CD4-positive, alpha-beta T cell treated with Interleukin-4 for 4 hours (primary cell): ENCODE measurements around the gene TUBB6.

Experiments
- DNase-seq: peaks from one replicate; pipeline ENCODE4 v3.0.0-alpha.2; 2020

TUBB6 gene

DNA sequence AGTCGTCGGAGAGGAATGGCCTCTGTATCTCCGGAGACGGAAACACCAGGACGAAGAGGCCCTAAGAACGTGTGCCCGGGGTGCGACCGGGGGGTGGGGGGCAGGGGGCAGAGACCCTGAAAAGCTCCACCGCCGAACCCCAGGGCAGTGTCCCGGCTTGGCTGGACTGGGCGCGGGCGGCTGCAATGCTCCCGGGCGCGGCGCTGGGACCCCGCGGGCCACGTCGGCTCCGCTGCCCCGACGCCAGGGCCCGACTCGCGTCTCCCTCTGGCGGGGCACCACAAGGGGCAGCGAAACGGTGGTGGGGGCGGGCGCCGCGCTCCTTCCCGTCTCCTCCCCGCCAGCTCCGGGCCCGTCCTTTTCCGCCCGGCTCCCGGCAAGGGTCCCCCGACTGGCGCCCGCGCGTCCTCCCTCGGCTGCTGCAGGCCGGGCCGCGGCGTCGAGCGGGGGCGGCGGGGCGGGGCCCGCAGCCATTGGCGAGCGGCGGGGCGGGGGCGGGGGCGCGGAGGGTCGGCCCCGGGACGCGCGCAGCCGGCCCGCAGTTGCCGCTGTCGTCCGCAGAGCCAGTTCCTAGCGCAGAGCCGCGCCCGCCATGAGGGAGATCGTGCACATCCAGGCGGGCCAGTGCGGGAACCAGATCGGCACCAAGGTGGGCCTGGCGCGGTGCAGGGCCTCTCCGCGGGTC, at the start of gene TUBB6:
Gene TUBB6 (plus strand): TSS at position 541 of the 685 bp plus-strand sequence. CDS start 52 bp downstream, at position 593.
- DNase-seq: no peak

DNA sequence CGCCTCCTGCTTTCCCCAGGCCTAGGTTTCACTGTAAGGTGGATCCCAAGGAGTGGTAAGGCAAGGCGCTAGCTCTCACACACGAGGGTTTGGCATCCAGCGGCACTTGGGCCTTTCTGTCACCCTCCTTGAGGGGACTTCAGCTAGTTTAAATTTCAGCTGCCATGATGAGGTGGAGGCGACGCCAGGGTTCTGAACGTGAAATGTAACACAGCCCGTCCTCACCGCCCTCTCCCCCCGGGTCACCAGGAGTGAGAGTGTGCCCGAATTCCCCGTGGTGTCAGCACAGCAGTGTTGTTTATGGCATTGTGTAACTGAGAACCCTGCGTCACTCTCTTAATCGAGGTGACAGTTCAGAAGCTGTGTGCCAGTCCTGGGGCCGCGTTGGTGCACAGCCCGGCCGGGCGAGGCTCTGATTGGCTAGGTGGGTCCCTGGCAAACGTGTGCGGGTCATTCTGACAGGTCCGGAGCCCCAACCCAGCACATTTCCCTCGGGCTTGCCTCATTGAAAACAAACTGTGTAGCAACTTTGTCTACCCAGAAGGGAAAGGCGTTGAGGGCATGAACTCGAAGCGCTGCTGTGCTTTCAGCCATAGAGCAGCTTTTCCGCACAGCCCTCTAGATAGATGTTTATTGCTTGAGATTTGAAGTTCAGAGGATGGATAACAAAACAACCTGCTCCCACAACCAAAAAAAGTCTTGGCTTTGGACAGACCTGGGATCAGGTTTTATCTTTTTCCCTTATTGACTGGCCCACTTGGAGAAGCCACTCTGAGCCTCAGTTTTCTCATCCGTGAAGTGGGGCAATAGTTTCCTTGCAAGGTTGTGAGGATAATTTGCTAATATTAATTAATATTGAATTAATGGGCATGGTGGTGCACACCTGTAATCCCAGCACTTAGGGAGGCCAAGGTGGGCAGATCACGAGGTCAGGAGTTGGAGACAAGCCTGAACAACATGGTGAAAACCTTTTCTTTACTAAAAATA, 49.0 kb upstream of the TUBB6 start:
- no peak for DNase-seq

DNA sequence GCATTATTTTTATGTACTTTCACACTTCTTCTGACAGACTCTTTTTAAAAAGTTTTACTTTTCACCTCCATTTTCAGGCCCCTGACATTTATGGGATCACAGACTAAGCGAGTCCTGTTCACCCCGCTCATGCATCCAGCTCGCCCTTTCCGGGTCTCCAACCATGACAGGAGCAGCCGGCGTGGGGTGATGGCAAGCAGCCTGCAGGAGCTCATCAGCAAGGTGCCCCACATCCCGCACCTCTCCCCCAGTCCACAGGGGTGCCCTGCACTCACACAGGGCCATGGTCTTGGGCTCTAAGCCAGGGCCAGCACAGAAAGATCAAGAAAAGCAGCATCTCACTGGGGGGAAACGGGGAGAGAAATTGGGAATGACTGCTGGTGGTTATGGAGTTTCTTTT, 45.3 kb upstream of the TUBB6 start:
- no peak for DNase-seq

DNA sequence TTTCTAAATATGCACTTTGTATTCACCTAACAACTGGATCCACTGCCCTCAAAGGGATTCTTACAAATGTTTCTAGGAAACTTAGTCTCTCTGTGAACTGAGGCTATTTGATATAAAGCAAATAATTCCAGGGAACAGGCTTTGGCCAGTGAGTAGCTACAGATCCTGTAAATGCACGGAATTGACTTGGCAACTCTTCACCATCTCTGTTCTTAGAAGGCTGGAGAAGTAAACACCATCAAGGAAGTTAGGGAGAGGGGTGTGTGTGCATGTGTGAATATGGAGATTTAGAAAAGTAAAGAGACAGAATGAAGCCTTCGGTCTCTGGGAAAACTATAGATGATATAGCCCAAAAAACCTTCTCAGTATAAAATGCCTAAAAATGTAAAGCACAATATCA, 43.2 kb upstream of the TUBB6 start:
- no peak for DNase-seq

DNA sequence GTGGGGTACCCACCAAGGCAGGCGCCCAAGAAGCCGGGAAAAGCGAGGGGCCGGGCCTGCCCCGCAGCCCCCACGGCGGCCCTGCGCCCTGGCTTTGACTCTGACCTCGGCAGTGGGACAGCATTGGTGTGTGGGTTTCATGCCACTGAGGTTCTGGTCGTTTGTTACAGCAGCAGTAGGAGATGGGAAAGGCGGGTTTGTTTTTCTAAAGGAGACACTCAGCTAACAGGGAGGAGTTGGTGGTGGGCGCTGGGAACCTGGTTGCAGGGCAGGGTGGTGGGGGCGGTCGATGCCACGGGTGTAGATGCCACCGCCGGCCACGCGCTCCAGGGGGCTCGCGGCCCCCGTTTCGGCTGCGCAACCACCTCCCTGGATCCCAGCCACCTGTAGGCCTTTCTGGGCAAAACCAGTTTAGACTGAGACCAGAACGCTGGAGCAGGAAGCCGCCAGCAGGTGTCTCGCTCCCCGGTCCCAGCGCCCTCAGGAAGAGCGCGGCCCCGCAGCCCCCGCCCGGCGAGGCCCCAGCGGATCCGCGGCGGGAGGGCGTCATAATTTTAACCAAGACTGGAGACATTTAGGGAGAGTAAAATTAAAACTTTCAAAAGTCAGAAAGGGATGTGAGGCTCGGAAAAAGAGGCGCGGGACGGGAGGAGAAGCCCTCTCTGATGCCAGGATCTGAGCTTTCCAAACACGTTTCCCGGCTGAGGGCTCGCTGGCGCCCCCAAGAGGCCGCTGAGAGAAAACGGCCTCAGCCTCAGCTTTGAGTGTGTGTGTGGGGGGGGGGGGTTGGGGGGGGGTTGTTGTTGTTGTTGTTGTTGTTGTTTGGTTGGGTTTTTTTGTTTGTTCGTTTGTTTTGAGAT, 36.4 kb upstream of the TUBB6 start:
- peak; percentile 15 for DNase-seq

DNA sequence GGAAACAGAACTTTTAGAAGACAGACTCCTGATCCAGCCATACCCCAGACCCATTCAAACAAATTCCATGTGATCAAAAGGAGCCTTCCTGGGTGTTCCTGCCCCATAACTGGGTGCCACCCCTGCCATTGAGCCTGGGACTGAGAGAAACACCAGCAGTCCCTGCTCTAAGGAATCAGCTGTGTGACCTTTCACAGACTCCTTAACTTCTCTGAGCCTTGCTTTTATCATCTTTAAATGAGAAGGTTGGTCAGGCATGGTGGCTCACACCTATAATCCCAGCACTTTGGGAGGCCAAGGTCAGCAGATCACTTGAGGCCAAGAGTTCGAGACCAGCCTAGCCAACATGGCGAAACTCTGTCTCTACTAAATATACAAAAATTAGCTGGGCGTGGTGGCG, 33.2 kb upstream of the TUBB6 start:
- no peak for DNase-seq

DNA sequence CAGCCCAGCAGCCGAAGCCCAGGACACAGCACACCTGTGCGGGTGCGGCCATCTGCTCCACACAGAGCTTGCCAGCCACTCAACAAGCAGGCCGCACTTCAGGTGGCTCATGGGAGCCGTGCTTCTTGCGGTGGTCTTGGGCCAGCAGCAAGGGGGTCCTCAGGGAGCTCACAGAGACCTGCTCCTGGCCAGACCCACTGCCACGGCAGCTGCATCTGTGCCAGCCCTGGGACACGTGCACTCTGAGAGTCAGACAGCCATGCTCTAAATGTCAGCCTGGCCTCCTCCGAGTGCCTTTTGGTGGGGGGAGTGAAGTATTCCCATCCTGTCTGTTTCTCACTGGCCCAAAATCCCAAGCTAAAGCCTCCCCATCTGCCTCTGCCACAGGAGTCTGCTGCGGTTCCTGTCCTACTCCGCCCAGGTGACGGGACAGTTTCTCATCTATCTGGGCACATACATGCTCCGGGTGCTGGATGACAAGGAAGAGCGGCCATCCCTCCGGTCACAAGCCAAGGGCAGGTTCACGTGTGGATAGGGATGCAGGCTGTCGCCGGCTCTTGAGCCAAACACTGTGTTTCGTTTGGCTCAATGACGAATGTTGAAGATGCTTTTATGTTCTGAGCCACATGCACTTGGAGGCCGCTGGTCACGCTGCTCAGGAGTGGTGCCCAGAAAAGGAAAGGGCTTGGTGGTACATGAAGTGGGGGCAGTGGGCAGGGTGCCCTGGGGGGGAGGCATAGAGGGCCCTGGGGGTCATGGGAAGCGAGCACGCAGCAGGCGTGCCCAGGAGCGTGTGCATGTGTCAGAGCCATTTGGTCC, 31.1 kb upstream of the TUBB6 start:
- no peak for DNase-seq

DNA sequence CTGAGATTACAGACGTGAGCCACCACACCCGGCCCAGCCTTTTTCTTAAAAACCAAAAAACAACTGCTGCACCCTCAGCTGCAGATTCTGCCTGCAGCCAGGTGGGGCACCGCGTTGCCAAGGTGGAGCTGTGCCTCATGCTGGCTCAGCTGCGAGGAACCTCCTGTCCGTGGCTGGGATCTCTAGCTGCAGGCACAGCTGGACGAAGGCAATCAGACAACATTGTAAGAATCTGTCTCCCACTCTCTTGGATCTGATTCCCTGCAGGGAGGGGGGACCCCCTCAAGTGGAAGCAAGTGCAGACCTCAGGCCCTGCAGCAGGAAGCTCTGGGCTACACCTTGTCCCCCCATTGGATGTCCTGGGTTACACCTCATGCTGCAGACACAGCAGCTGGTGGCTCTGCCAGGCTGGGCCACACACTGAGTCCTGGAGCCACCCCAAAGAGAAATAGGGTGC, 29.8 kb upstream of the TUBB6 start:
- no peak for DNase-seq

DNA sequence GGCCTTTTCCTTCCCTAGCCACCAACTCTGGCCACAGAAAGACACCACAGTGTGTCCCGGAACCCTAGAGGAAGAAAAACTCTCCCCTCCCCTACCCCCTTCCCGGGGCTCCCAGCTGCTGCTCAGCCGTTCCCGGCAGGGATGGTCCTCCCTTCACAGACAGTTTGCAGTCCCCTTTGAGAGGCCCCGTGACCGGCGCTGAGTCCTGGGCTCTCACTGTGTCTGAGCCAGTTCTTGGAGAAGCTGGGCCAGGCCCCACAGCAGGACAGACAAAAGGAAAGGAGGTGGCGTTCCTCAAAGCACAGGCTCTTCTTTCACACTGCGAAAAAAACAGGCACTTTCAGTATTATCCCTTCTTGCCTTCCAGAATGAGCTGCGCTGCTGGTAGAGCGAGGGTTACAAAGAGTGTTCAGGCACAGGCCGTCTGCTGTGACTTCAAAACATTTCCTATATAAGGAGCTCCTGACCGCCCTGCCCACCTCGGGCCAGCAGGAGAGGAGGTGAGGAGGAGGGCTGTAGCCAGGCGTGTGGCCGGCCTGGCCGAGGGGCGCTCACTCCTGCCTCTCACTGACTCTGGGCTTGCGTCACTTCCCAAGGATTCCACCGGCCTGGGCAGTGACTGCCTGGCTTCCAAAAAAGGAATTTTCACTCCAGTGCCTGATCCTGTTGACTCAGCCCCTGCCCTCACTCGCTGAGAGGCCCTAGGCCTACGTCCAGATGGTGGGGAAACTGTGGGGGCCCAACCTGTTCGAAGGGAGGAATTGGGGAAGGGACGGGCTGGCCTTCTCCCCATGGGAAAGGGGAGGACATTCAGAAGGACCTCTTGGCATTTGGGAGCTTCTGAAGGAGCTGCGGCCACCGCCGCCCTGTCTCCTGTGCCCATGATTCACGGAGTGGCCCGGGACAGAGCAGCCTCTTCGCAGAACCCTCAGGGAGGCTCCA, 29.0 kb upstream of the TUBB6 start:
- no peak for DNase-seq

DNA sequence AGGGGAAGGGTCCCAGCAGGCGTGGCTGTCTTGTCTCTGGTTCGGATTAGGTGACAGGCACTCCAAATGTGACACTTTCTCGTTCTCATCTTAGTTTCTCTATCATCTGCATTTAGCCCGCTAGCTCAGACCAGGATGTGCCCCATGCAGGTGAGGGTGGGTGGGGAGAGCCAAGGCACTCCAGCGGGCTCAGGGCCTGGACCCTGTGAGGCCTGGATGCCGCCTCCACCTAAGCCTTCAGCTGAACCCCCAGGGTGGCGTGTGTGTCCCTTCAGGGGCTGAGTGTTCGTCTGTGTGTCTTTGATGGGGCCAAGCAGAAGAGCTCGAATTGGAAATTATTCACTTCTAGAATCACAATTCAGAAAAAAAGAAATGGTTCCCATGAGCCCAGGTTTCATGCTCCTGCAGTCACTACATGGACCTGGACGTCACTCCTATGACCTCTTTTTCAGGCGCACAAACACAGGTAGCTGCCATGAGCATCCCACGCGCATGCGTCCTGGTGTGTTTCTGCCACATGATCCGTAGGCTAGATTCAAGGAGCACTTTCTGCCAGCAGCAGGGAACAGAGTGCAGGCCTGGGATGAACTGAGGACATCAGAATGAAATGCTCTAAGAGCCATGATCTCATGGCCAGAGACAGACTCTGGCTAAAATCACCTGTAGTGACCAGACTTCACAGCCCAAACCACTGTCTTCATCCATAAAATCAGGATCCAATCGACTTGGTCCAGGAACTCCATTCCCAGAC, 28.1 kb upstream of the TUBB6 start:
- DNase-seq: no peak

DNA sequence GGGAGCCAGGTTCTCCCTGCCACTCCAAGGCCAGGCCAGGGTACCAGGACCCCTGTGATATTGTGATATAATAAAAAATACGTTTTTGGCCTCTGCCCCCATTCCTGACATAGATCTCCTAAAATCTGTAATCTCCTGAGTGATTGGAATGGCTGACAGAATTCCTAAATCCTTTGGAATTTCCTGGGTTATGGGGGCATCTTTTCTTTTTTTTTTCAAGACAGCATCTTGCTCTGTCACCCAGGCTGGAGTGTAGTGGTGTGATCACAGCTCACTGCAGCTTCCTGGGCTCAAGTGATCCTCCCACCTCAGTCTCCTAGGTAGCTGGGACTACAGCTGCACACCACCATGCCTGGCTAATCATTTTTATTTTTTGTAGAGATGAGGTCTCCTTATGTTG, 26.2 kb upstream of the TUBB6 start:
- DNase-seq: no peak

DNA sequence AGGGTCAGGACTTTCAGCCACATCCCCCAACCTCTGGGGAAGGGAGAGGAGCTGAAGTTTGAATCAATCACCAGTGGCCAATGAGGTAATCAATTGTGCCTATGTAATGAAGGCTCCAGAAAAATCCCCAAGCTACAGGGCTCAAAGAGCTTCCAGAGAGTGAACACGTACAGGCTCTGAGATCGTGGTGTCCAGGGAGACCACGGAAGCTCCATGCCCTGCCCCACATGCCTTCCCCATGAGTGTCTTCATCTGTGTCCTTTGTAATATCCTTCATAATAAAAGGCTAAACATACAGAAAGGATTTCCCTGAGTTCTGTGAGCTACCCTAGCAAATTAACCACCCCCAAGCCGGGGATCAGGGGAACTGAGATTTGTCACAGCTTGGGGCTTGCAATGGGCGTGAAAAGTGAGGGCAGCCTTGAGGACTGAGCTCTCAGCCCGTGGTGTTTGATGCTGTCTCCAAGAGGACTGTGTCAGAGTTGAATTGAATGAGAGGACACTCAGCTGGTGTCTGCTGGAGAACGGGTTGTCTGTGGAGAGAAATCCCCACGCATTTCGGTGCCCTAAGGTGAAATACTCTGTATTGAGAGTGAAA, 25.5 kb upstream of the TUBB6 start:
- no peak for DNase-seq

DNA sequence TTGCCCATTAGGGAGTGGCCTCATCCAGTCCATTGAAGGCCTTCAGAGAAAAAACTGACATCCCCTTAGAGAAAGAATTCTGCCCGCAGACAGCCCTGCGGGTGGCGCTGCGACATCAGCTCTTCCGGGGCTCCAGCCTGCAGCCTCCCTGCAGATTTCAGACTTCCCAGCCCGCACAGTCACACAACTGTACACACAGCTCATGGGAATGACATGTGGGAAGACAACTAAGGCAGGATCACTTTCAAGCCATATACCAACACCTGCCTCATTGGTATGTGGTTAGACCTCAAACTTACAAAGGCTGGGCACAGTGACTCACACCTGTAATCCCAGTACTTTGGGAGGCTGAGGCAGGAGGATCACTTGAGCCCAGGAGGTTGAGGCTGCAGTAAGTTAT, 24.8 kb upstream of the TUBB6 start:
- no peak for DNase-seq

DNA sequence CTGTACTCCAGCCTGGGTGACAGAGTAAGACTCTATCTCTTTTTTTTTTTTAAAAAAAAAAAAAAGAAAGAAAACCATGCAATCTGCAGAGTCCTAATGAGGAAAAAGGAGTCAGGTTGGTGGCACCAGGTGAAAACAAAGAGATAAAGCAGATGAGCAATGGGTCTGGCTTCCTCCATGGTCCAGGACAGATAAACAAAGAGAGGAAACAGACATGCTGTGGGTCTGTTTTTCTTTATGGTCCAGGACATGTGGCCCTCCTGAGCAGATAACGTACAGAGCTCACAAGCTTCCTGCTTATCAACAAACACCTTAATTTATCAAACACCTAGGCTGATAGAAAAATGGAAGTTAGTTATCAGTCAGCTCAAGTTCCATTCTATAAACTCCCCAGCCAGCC, 24.4 kb upstream of the TUBB6 start:
- no peak for DNase-seq

DNA sequence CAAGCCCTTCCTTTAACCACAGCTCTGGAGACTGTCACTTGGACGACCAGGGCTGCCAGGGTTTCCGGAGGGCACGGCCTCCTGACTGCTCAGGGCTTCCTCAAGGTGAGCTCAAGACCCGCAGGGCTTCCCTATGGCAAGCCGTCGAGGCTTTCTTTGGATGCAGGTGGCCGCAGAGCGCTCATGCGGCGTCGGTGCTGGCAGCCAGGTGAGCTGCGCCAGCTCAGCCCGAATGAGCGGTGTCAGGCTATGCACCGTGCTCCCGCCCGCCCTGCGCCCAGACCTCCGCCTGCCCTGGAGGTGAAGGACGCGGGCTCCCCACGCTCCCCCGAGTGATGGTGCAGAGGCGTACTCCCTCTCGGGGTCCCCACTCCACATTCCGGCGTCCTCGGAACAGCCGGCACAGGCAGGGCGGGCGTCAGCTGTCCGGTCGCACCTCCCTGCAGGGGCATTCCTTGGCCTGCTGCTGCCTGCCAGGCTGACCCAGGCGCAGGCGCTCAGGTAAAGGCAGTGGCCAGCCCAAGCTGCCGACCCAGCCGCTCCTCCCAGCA, 20.8 kb upstream of the TUBB6 start:
- no peak for DNase-seq

DNA sequence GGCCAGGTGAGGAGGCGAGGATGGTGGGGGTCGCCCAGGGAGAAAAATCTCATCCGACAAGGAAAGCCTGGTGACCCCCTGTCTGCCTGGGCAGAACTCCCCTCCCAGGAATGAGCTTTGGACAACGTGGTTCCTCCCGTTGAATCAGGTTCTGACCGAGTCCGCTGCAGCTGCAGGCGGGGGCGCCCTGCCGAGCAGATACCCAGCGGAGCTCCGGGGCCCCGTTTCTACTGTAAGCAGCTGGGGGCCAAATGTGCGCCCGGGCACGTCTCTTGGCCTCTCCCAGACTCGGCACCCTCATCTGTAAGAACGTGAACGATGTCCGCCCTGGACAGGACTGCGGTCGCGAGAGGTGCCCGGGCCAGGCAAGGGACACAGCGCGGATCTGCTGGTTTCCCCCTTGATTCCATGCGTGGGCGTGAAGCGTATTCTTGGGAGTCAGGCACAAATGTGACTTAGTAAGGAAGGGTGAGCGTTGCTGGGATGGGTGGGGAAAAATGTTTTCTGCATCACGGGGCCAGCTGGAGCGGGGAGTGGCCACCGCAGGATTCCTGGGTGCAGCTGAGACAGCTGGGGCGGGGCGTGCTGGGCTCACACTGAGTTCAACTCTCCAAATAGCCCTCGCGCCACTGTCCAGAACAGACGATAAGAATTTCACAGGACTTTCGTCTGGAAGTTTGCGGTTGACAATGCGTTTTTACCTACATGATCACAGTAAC, 20.2 kb upstream of the TUBB6 start:
- DNase-seq: no peak

DNA sequence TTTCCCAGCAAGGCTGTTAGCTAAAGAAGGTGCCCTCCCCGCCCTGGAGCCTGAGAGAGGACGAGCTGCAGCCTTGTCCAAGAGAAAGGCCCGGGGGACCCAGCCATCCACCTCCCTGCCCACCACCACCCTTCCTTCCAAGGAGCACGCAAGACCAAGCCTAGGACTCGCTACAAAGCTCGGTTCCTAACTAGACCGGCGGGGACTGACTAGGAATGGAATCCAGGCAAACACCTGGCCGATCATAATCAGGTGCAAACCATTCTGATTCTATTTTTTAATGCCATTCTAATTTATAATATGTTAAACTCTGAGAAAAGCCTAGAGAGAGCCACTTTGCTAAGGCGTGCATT, 19.7 kb upstream of the TUBB6 start:
- no peak for DNase-seq

DNA sequence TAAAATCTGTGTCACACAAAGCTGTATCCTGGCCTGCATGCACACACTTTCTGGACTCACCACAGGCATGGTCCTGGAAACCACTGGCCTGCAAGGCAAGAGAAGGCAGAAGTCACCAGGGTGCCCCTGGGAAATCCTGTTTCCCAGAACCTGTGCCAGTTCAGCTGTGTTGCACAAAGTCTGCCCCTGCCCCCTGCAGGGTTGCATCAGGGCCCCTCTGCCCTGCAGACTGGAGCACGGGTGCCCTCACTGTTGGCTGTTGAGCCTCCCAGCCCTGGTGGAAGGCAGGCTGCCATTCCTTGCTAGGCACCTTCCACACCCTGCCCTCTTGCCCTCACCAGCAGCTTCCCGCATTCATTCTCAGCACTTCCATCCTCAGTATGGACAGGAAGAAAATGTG, 18.0 kb upstream of the TUBB6 start:
- DNase-seq: no peak

DNA sequence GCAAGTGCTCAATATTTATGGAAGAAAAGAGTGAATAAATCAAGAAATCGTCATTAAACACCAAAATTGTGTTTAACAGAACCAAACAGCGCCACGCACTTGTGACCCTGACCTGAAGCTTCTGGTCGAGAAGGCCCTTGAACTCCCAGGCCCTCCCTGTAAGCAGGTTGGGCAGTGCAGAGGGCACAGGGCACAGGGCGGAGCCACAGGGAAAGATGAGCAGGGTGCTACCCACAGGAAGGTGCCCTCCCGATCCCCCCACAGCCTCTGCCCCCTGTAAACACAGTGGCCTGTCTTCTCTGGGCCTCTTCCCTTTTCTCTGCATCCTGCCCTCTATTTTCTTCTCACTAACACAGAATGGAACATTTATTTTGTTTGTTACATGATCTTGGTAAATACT, 16.9 kb upstream of the TUBB6 start:
- DNase-seq: no peak
